GM04503 (cell line): ENCODE results near the gene MYL12A.

ENCODE experiments used
- DNase-seq: peaks from one replicate; pipeline ENCODE4 v3.0.0-alpha.2; 2012; ENCODE audit warnings: low read depth

Gene MYL12A

DNA sequence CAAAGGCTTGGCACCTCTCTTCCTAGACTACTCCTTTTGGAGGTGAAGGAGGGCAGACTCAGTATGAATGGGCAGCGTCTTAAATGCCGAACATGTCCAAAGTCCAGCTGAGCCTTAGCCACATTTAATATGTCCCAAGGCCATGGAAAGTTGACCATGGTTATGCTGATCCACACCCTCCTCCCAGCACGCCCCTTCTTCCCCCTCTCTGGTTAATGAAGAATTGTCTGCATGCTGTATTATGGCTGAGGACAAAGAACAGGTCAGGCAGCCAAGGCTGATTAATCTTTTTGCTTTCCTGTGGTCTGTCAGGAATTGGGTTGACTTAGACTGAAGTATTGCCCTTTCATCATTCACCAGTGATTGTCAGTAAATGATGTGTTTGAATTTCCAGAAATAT lies 22.0 kb upstream of the MYL12A start:
- no peak for DNase-seq

- no peak for DNase-seq
These were observed 21.6 kb upstream of the MYL12A start for GRCh38 chr18:3226048-3226447.

DNA sequence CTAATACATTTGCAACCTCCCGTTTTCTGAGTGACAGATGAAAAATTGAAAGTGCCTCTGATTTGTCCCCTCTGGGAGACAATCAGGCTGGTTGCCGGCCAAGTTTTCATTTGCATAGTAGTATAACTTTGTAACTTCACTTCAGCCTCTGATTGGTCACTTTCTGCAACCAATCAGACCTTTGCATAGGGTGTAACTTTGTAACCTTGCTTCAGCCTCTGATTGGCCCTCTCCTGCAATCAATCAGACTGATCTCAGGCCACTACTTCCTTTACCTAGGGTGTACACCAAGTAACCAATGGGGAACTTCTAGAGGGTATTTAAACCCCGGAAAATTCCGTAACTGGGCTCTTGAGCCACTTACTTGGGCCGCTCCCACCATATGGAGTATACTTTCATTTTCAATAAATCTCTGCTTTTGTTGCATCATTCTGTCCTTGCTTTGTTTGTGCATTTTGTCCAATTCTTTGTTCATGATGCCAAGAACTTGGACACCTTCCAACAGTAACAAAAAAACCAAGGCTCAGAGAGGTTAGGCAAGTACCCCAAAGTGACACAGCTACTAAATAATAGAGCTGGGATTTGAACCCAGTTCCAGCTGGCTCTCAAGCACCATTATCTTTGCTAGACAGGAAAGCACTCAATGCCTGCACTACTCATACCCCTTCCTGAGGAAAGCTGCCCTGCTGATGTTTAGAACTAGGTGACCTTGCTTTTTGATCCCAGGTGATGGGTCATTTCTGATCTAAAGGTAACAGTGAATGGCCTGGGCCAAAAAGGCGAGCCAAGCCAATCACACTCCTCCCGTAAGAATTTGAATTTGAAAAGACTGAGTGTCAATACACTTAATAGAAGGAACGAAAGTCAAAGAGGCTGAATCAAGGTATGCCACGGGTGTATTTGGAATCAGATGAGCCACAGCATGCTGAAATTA lies 16.9 kb upstream of the MYL12A start:
- no peak for DNase-seq

DNA sequence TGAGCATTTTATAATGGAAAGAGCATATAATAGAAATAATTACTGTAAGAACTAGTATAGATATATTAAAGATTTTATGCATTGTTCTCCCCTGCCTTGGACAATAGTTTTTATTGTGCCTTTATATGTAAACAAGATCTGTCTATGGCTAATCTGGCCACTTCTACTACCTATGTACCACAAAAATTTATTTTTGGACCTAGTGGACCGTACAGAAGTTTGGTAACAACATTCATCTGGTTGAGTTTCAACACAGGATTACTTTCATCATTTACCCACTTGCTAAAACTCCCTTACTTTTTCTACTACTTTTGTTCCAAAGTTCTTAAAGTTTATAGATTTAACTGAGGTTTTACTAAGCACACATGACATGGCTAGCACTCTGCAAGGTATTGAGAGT lies 14.6 kb upstream of the MYL12A start:
- DNase-seq, result no peak

GRCh38 chr18:3233433-3234168 lies 14.0 kb upstream of the MYL12A start:
- DNase-seq, result no peak

GRCh38 chr18:3234457-3234856 lies 13.1 kb upstream of the MYL12A start:
- no peak for DNase-seq

- DNase-seq, result no peak
These were observed 11.8 kb upstream of the MYL12A start for GRCh38 chr18:3235846-3236245.

DNA sequence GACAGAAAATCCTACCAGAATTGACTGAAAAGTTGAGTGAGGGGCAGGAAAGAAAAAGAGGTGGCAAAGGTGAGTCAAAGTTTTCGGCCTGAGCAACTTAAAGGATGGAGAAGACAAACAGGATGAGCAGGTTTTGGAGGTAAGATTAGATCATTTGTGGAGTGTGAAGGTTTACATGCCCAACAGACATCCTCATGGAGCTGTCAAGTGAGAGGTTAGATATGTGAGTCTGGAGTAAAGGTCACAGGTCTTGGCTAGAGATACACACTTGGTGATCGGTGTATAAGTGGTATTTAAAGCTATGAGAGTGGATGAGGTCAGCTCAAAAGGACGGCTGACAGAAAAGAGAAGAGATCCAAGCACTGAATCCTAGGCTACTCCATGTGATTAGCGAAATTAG lies 11.1 kb upstream of the MYL12A start:
- DNase-seq, result no peak

DNA sequence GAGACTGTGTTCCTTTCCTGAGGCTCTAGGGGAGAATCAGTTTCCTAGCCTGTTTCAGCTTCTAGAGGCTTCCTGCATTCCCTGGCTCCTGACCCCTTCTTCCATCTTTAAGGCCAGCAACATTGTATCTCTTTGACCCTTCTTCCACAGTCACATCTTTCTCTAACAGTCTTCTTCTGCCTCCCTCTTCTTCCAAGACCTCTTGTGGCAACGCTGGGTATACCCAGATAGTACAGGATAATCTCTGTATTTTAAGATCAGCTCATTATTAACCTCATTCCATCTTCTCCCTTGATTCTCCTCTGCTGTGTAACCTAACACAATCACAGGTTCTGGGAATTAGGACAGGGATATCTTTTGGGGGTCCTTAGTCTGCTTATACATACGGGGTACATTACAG lies 8.9 kb upstream of the MYL12A start:
- no peak for DNase-seq

DNA sequence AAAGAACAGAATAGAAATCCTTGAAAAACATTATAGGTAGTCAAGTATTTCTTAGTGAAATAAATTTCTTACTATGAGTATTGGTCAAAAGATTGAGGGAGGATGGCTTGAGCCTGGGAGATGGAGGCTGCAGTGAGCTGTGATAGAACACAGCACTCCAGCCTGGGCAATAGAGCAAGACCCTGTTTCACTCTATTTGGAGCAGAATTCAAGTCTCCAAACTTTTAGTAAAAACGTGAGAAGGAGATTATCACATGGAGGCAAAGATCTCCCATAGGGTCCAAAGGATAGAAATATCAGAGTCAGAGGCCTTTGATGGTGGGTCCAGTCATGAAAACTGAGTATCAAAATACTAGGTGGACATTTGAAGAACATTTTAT lies 2.4 kb upstream of the MYL12A start:
- no peak for DNase-seq

GRCh38 chr18:3245853-3246634 lies 1.6 kb upstream of the MYL12A start:
- no peak for DNase-seq

GRCh38 chr18:3246635-3247239 lies 864 bp upstream of the MYL12A start:
- DNase-seq, result no peak

GRCh38 chr18:3248062-3248657 lies 559 bp downstream of the MYL12A start:
- no peak for DNase-seq

DNA sequence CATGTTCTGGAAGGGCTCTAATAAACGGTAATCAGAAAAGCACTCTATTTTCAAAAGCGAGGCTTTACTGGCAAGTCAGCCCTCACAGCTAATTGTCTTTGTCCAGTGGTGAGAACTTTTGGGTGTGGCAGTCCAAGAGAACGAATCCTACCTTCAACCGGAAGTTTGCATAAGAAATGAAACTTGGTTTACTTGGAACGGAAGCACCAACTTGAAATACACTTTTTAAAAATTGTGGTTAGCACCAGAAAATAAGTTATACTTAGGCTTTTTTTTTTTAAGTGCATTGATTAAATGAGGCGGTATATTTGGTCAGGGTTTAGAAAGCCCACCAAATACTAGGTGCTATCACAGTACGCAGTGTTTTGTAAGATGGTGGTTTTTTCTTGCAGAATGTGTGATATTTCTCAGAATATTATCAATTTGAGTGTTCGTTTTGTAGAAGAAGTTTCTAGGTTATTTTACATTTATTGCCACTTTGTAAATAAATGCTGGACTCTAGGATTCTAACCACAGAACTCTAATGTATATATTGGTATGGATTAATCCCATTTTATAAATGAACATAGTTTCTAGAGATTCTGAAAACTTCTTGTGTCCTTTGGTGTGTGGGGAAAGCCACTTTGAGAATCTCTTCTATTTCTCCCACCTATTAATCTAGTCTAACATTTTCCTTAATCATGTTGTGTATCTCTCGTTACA lies 1.2 kb downstream of the MYL12A start:
- no peak for DNase-seq

DNA sequence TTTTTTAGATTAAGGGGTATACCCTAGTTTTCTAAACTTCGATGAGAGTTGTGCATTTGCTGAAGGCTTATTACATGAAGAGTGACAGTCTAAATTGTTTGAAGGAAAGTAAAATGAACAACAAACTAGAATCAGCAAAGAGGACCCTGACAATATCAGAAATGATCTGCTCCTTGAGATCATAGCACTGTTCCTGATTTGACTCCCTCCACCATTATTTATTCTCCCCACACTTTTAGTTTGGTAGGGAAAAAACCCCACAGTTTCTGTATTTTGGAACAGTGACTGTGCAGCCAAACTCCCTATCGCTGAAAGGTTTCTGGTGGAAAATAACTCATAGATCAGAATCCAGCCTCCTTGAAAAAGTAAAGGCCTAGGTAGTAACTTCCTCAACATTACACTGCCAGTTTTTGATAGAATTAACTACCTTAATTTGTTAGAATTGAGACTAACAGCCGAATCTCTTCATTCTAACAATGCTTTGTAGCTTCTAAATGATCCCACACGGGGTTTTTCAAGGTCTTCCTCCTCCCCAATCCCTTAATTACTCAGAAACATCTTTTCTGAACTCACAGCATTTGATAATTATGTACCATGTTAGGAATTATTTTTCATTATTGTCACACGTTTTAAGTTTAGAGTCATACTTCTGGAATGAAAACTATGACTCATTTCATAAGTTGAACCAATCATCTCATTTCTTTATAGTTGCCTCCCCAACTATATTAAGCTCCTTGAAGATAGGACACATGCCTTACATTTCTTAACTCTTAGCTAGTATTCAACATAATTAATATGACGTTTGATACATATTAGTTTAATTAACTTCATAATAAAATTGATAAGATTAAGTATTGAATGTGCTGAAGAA lies 2.9 kb downstream of the MYL12A start:
- DNase-seq, result peak; percentile 81

GRCh38 chr18:3251249-3251962 lies 3.8 kb downstream of the MYL12A start:
- DNase-seq, result no peak

GRCh38 chr18:3251963-3252277 lies 4.3 kb downstream of the MYL12A start:
- DNase-seq, result peak; percentile 63

- no peak for DNase-seq
These were observed 5.2 kb downstream of the MYL12A start for GRCh38 chr18:3252843-3253242.

- DNase-seq, result no peak
These were observed 7.1 kb downstream of the MYL12A start for GRCh38 chr18:3254725-3255124.
